HepG2 (cell line): ENCODE data around the gene PWP1. TPM values are rescaled to one million over a fixed set of nuclear protein-coding genes. Genes with fewer than 3 reads are reported as not detected.

Source experiments
- FOXP4 ChIP-seq: sonication (generic); formaldehyde crosslinking; IDR thresholded peaks from 2 replicates; pipeline ENCODE4 v1.4.0; 2020; ENCODE audit warnings: missing genetic modification reagents
- HIC2 ChIP-seq: sonication (generic); formaldehyde crosslinking; IDR thresholded peaks from 2 replicates; pipeline ENCODE4 v1.9.0; 2022; ENCODE audit warnings: low read depth, missing genetic modification reagents
- HNRNPK ChIP-seq: fragments of 200-400 bp; formaldehyde crosslinking; IDR thresholded peaks from 2 replicates; pipeline ENCODE4 v1.6.1; 2018; ENCODE audit warnings: low read length, low read depth, moderate library complexity, mild to moderate bottlenecking; ENCODE audit not compliant: poor library complexity, severe bottlenecking
- PATZ1 ChIP-seq: sonication (generic); formaldehyde crosslinking; IDR thresholded peaks from 2 replicates; pipeline ENCODE4 v1.4.0; 2020; ENCODE audit warnings: missing genetic modification reagents
- TBX2 ChIP-seq: sonication (generic); formaldehyde crosslinking; IDR thresholded peaks from 2 replicates; pipeline ENCODE4 v1.5.0; 2020; ENCODE audit warnings: missing genetic modification reagents, mild to moderate bottlenecking, borderline replicate concordance
- XRCC5 ChIP-seq: fragments of 200-400 bp; formaldehyde crosslinking; optimal IDR thresholded peaks from 2 replicates; pipeline ENCODE3; 2017; ENCODE audit warnings: mild to moderate bottlenecking, low read length
- ZEB1 ChIP-seq: IDR thresholded peaks from 2 replicates; pipeline ENCODE4 v1.6.1; 2012; ENCODE audit warnings: mild to moderate bottlenecking, low read depth, inconsistent platforms; ENCODE audit not compliant: insufficient replicate concordance
- ZFY ChIP-seq: sonication (generic); formaldehyde crosslinking; IDR thresholded peaks from 2 replicates; pipeline ENCODE4 v1.4.0; 2020; ENCODE audit warnings: missing genetic modification reagents
- ZNF142 ChIP-seq: sonication (generic); formaldehyde crosslinking; IDR thresholded peaks from 2 replicates; pipeline ENCODE4 v1.4.0; 2020; ENCODE audit warnings: missing genetic modification reagents
- ZNF614 ChIP-seq: IDR thresholded peaks from 2 replicates; pipeline ENCODE4 v1.6.1; 2018; ENCODE audit warnings: missing biosample characterization, missing genetic modification reagents, inconsistent platforms, borderline replicate concordance
- ZNF672 ChIP-seq: sonication (generic); formaldehyde crosslinking; IDR thresholded peaks from 2 replicates; pipeline ENCODE4 v1.8.1; 2022; ENCODE audit warnings: missing genetic modification reagents
- ZNF687 ChIP-seq: sonication (generic); formaldehyde crosslinking; IDR thresholded peaks from 2 replicates; pipeline ENCODE4 v1.5.1; 2020; ENCODE audit warnings: mild to moderate bottlenecking, missing genetic modification reagents, moderate library complexity
- polyA plus RNA-seq, 8 experiments: library from polyadenylated mRNA; depleted of rRNA in 3 of 8; stranded (reverse) in 7 of 8; unstranded in 1 of 8; fragments of >200 nt; fragmentation: Illumina TruSeq in 4 of 8; extraction: Trizol in 4 of 8; gene quantifications; 2 replicates each; pipeline versions ENCODE4 v1.2.1 to v1.2.3, GENCODE V29; 2011 to 2016; ENCODE audit warnings: low read depth in 4 of 8, missing spikeins in 1 of 8, mixed read lengths in 1 of 8; ENCODE audit not compliant: insufficient read depth in 1 of 8
- total RNA-seq, 5 experiments: library from RNA; depleted of rRNA; stranded (reverse); fragments of >200 nt; fragmentation: Illumina TruSeq; extraction: Trizol; gene quantifications; 2 replicates each; pipeline ENCODE4 v1.2.3, GENCODE V29; 2016; ENCODE audit warnings: low read depth in 1 of 5

The PWP1 gene
- total and polyA plus RNA-seq, 2 of the 13 experiments (the other 11 are each of a cell fraction or from before 2014, with no cell fraction given): 65.9 to 70.2 TPM

- TF ChIP-seq ZNF687 (CRISPR knock-in tag): no peak
- TF ChIP-seq HNRNPK: no peak
- no peak for TF ChIP-seq XRCC5
- TF ChIP-seq PATZ1 (CRISPR knock-in tag): no peak
- no peak for TF ChIP-seq ZNF672 (CRISPR knock-in tag)
- TF ChIP-seq FOXP4 (CRISPR knock-in tag): no peak; the same call in 1 of the 2 replicates
- no peak for TF ChIP-seq ZFY (CRISPR knock-in tag)
- TF ChIP-seq ZEB1: peak; percentile 52
- TF ChIP-seq HIC2 (CRISPR knock-in tag): no peak
- TF ChIP-seq ZNF614 (CRISPR knock-in tag): 0 out of 2 replicates have a peak, but pooled peaks have one; percentile 9
- TF ChIP-seq TBX2 (CRISPR knock-in tag): peak; percentile 29; the same call in 1 of the 2 replicates
- TF ChIP-seq ZNF142 (CRISPR knock-in tag): no peak; the same call in 1 of the 2 replicates
Measured at GRCh38 chr12:107684990-107685359, 624 bp upstream of the PWP1 start (continued).
